Upper lobe of left lung (tissue), 6 donors: ENCODE results near the gene VSIG10L. TPM values are rescaled to one million over a fixed set of nuclear protein-coding genes. Genes with fewer than 3 reads are reported as not detected.

Experiments used
- ATAC-seq, 2 donors: fragments of 200-7000 bp; cut with Tn5 transposase; one replicate each; pipeline ENCODE4 v1.9.1; 2022; ENCODE audit warnings: mild to moderate bottlenecking in 2 of 2, moderate library complexity in 2 of 2; ENCODE audit not compliant: low FRiP score in 2 of 2
- DNase-seq, 2 donors: peaks; one replicate each; pipeline ENCODE4 v3.0.0-alpha.2; 2019 to 2020
- H3K27ac ChIP-seq, 4 donors: fragments of 200-600 bp; sonication (generic); one replicate each; pipeline ENCODE4 v1.5.1; 2016 to 2019
- H3K27me3 ChIP-seq, 4 donors: fragments of 200-600 bp; sonication (generic); one replicate each; pipeline ENCODE4 v1.5.1; 2017 to 2019
- H3K36me3 ChIP-seq, 4 donors: fragments of 200-600 bp; sonication (generic); one replicate each; pipeline ENCODE4 v1.5.1; 2016 to 2019
- H3K4me1 ChIP-seq, 4 donors: fragments of 200-600 bp; sonication (generic); one replicate each; pipeline ENCODE4 v1.5.1; 2018 to 2019
- H3K4me3 ChIP-seq, 4 donors: fragments of 200-600 bp; sonication (generic); one replicate each; pipeline ENCODE4 v1.5.1; 2017 to 2019; ENCODE audit warnings: mild to moderate bottlenecking in 2 of 4, moderate library complexity in 1 of 4
- H3K9me3 ChIP-seq, 4 donors: fragments of 200-600 bp; sonication (generic); one replicate each; pipeline ENCODE4 v1.5.1; 2018 to 2019
- CTCF ChIP-seq, 6 experiments: fragments of 450-650 bp in 4 of 6; fragments of 200-600 bp in 2 of 6; sonication (generic) in 2 of 6; IDR thresholded peaks; one replicate each; pipeline ENCODE4 v1.5.1; 2016 to 2019; ENCODE audit warnings: antibody characterized with exemption in 6 of 6
- EP300 ChIP-seq, 4 donors: sonication (generic); formaldehyde crosslinking; IDR thresholded peaks; one replicate each; pipeline ENCODE4 v1.5.1; 2017; ENCODE audit warnings: antibody characterized with exemption in 4 of 4, control low read depth in 2 of 4
- POLR2A ChIP-seq, 4 donors: fragments of 450-650 bp; IDR thresholded peaks; one replicate each; pipeline ENCODE4 v1.5.1; 2016 to 2017; ENCODE audit warnings: antibody characterized with exemption in 4 of 4, mild to moderate bottlenecking in 2 of 4
- POLR2AphosphoS5 ChIP-seq, 2 donors: sonication (generic); formaldehyde crosslinking; IDR thresholded peaks; one replicate each; pipeline ENCODE4 v1.5.1; 2017; ENCODE audit warnings: antibody characterized with exemption in 2 of 2
- WGBS, 2 donors: methylation state at CpG; one replicate each; pipeline ENCODE4 v1.1.5; 2017 to 2018; 5-methylcytosine and 5-hydroxymethylcytosine counted together
- total RNA-seq, 6 donors: library from RNA; depleted of rRNA in 4 of 6; stranded (reverse); fragments of >200 nt in 4 of 6; gene quantifications; one replicate each; pipeline versions ENCODE4 v1.1.0 to v1.2.1, GENCODE V29; 2016 to 2021
- donor health status: DM: no; HTN: no; CAD: no; lungs with moderate emphysema.
- donor health status: DM: no; HTN: yes; CAD: no; lungs with severe emphysema.

The VSIG10L gene
- total RNA-seq, 6 donors from 2014 or later, result 0.76 to 13.6 (median 2.8) TPM

DNA sequence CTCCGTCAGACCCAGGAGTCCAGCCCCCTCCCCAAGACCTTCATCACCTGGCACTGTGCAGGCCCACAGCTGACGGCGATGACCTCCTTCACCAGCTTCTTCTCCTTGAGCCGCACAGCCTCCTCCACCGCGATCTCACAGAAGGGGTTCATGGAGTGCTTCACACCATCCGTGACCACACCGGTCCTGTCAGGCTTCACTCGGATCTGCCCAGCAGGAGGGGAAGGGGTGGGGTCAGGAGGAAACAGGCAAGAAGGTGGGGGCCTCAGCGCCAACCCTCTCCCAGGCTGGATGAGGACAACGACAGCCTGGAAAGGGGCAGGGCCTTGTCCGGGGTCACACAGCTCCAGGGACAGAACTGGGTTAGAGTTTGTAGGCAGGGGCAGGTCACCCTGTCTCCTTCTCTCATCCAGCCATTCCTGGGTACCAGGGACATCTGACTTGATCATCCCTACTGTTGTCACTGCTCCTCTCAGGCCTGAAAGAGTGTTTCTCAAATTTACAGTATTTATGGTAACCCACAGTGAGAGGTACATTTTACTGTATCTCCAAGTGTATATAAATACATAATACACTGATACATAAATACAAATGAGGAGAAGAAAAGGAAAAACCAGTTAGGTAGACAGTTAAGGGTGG is 12.3 kb upstream of the VSIG10L start:
- H3K27ac ChIP-seq, result no peak overlapping the region
- WGBS, 2 donors, result 67 to 79% methylated on average over 8 to 12 of the region's 12 CpGs
- ATAC-seq (no peak), DNase-seq (no peak)
- H3K4me3 ChIP-seq, result no peak overlapping the region
- H3K9me3 ChIP-seq, result no peaks in the 10 kb centered on the region
- H3K36me3 ChIP-seq, result peaks cover 0 to 37% (median 29%) of the 10 kb centered on the region in 4 donors
- H3K27me3 ChIP-seq, result no peaks in the 10 kb centered on the region
- no peak for TF ChIP-seq POLR2AphosphoS5 (IDR thresholded peaks at IDR 0.05)
- TF ChIP-seq POLR2A (IDR thresholded peaks at IDR 0.05), result no peak
- no peak for TF ChIP-seq CTCF (IDR thresholded peaks at IDR 0.05)
- no peak for TF ChIP-seq EP300 (IDR thresholded peaks at IDR 0.05)
- no peaks in the 10 kb centered on the region for H3K4me1 ChIP-seq

DNA sequence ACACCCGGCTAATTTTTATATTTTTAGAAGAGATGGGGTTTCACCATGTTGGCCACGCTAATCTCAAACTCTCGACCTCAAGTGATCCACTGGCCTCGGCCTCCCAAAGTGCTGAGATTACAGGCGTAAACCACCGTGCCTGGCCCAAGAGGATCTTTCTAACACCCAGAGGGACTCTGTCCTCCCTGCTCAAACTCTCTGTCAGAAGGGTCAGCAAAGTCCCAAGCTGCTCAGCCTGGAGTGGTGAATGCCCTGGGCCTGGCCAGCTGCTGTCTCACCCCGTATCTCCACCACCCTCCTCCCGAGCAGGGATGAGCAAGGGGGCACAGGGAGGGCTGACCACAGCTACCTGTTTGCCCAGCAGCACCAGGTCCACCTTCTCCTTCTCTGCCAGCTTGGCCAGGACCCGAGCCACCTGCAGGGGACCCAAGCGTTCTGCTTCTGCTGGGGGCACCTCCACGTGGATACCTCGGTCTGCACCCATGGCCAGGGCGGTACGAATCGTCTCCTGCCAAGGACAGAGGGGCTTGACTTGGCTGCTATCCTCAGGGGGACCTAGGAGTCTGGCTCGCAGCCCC is 10.9 kb upstream of the VSIG10L start:
- Histone ChIP-seq H3K27ac (no peak overlapping the region), H3K36me3 (peaks cover 3 to 48% (median 29%) of the 10 kb centered on the region in 4 donors), H3K4me1 (no peaks in the 10 kb centered on the region), H3K27me3 (no peaks in the 10 kb centered on the region), H3K4me3 (no peak overlapping the region), H3K9me3 (no peaks in the 10 kb centered on the region)
- DNase-seq, result no peak
- no peak for ATAC-seq
- TF ChIP-seq POLR2AphosphoS5 (IDR thresholded peaks at IDR 0.05) (no peak), CTCF (IDR thresholded peaks at IDR 0.05) (no peak), POLR2A (IDR thresholded peaks at IDR 0.05) (no peak), EP300 (IDR thresholded peaks at IDR 0.05) (no peak)
- WGBS, 2 donors, result 96 to 97% methylated on average over 7 to 16 of the region's 16 CpGs

GRCh38 chr19:51351266-51351990 is 9.5 kb upstream of the VSIG10L start:
- no peaks in the 10 kb centered on the region for H3K27me3 ChIP-seq
- peaks cover 3 to 63% (median 35%) of the 10 kb centered on the region in 4 donors for H3K36me3 ChIP-seq
- H3K4me3 ChIP-seq, result no peak overlapping the region
- H3K4me1 ChIP-seq, result no peaks in the 10 kb centered on the region
- no peaks in the 10 kb centered on the region for H3K9me3 ChIP-seq
- no peak overlapping the region for H3K27ac ChIP-seq
- DNase-seq (no peak), ATAC-seq (no peak)
- WGBS, 2 donors, result 94 to 95% methylated on average over 11 of the region's 11 CpGs
- no peak for TF ChIP-seq POLR2A (IDR thresholded peaks at IDR 0.05)
- no peak for TF ChIP-seq CTCF (IDR thresholded peaks at IDR 0.05)
- no peak for TF ChIP-seq POLR2AphosphoS5 (IDR thresholded peaks at IDR 0.05)
- TF ChIP-seq EP300 (IDR thresholded peaks at IDR 0.05), result no peak

DNA sequence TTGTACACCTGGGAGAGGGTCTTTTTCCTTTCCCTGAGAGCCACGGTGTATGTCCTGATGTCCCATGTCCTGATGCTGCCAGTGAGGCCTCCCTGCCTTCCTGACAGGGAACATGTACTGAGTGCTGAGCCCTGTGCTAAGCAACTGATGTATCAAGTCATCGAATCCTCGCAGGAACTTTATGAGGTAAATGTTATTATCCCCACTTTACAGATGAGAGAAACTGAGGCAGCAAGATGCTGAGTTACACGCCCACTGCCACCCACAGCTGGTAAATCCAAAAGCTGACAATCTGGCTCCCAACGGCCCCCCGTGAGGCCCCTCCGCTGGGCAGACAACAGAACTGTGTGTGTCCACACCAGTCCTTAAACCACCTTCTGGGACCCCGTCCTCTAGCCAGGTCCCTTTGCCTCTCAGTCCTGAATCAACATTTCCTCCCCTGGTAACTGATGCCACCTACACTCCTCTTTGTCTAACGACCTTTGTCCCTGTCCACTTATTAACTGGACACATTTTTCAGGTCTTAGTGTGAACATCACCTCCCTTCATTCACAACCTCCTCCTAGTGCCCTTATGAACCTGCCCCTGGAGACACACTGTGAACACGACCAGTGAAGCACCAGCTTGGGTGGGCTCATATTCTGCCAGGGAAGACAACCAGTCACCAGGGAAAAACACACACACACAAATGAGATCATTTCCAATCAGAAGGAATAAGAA is 5.4 kb upstream of the VSIG10L start:
- Histone ChIP-seq H3K9me3 (no peaks in the 10 kb centered on the region), H3K4me3 (no peak overlapping the region), H3K27ac (no peak overlapping the region), H3K36me3 (peaks cover 7 to 72% (median 41%) of the 10 kb centered on the region in 4 donors), H3K4me1 (no peaks in the 10 kb centered on the region), H3K27me3 (no peaks in the 10 kb centered on the region)
- no peak for DNase-seq
- TF ChIP-seq POLR2A (IDR thresholded peaks at IDR 0.05) (no peak), POLR2AphosphoS5 (IDR thresholded peaks at IDR 0.05) (no peak), CTCF (IDR thresholded peaks at IDR 0.05) (no peak), EP300 (IDR thresholded peaks at IDR 0.05) (no peak)
- WGBS, 2 donors, result 80 to 93% methylated on average over 7 to 10 of the region's 10 CpGs
- no peak for ATAC-seq
